Neuron (in vitro differentiated cells): ENCODE results near the gene G6PD.

Source experiments
- H2AFZ ChIP-seq: one replicate; pipeline ENCODE4 v1.6.1; 2013; ENCODE audit warnings: low read depth, mild to moderate bottlenecking, inconsistent platforms, low read length, moderate library complexity
- H3K27me3 ChIP-seq: one replicate; pipeline ENCODE4 v1.6.1; 2013; ENCODE audit warnings: low read length; ENCODE audit not compliant: insufficient read depth
- H3K36me3 ChIP-seq: one replicate; pipeline ENCODE4 v1.6.1; 2013; ENCODE audit warnings: low read length; ENCODE audit not compliant: insufficient read depth
- H3K4me1 ChIP-seq: one replicate; pipeline ENCODE4 v1.6.1; 2013; ENCODE audit warnings: low read length; ENCODE audit not compliant: insufficient read depth
- H3K4me3 ChIP-seq: 2 replicates; pipeline ENCODE4 v1.5.1; 2013; ENCODE audit warnings: mild to moderate bottlenecking, low read length, moderate library complexity
- H3K9me3 ChIP-seq: one replicate; pipeline ENCODE4 v1.6.1; 2013; ENCODE audit warnings: low read length

G6PD gene

DNA sequence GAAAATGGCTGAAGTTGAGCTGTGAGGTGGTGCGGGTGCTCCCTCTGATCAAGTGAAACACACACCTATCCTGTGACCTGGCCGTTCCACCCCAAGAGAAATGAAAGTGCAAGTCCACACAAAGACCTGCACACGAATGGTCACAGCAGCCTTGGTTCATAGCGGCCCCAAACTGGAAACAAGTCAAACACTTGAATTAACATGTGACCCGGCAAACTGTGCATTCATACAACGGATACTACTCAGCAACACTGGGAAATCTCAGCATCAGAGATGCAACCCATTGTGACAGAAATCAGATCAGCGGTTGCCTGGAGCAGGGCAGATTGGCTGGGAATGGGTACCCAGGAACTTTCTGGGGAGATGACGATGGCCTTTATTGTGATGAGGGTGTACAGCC lies 7.6 kb downstream of the G6PD start:
- peaks cover 2% of the 10 kb centered on the region for H3K27me3 ChIP-seq
- H3K36me3 ChIP-seq, result peaks cover 2% of the 10 kb centered on the region
- H3K4me1 ChIP-seq, result no peaks in the 10 kb centered on the region
- no peak overlapping the region for H3K4me3 ChIP-seq
- no peaks in the 10 kb centered on the region for H3K9me3 ChIP-seq
- H2AFZ ChIP-seq, result no peak overlapping the region

DNA sequence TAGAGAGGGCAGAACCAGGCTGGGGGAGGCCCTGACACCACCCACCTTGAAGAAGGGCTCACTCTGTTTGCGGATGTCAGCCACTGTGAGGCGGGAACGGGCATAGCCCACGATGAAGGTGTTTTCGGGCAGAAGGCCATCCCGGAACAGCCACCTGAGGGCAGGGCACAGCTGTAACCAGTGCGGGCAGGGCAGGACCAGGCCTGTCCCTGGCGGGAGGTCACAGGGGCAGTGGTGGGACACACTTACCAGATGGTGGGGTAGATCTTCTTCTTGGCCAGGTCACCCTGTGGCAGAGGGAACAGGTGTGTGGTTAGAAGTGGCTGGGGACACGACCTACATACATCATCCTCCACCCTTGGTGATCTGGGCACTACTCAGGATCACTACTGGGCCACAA lies 10.8 kb downstream of the G6PD start:
- no peaks in the 10 kb centered on the region for H3K9me3 ChIP-seq
- H3K4me3 ChIP-seq, result no peak overlapping the region
- peaks cover 17% of the 10 kb centered on the region for H3K36me3 ChIP-seq

DNA sequence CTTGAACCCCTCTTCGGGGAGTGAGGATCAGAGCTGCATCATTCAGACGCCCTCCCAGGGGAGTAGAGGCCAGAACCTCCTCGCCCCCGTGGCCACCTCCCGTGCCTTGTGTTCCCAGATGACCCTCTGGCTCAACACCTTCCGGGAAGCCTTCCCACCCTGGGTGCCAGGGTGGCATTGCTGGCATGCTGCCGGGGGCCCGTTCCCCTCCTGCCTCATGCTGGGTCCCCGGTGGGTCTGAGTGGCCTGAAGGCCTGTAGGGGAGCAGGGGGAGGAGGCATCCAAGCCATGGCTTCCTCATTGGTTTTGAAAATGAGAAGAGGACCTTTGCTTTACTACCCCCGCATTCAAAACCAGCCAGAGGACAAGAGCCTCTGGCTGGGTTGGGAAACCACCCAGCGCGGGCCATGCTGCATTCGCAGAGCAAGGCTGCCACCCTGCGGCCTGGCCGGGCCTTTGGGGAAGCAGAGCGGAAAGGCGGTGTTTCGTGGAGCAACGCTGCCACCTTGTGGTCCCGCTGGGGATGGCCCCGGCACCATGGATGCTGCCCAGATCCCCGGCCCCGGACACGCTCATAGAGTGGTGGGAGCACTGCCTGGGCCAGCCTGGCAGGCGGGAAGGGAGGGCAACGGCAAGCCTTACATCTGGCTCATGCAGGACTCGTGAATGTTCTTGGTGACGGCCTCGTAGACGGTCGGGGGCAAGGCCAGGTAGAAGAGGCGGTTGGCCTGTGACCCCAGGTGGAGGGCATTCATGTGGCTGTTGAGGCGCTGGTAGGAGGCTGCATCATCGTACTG lies 11.9 kb downstream of the G6PD start:
- Histone ChIP-seq H2AFZ (no peak overlapping the region), H3K36me3 (peaks cover 17% of the 10 kb centered on the region), H3K27me3 (no peaks in the 10 kb centered on the region), H3K9me3 (no peaks in the 10 kb centered on the region), H3K4me1 (no peaks in the 10 kb centered on the region), H3K4me3 (no peak overlapping the region)

More for the DNA sequence above, 10.8 kb downstream of the G6PD start:
- Histone ChIP-seq H3K4me1 (no peaks in the 10 kb centered on the region), H3K27me3 (peaks cover 2% of the 10 kb centered on the region), H2AFZ (no peak overlapping the region)

DNA sequence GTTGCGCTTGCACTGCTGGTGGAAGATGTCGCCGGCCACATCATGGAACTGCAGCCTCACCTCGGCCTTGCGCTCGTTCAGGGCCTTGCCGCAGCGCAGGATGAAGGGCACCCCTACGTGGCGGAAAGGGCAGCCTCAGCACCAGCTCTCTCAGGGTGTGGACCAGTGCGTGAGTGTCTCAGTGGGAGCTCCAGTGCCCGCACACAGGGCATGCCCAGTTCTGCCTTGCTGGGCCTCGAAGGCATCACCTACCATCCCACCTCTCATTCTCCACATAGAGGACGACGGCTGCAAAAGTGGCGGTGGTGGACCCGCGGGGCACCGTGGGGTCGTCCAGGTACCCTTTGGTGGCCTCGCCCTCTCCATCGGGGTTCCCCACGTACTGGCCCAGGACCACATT lies 14.0 kb downstream of the G6PD start:
- no peak overlapping the region for H2AFZ ChIP-seq
- H3K4me3 ChIP-seq, result no peak overlapping the region
- H3K9me3 ChIP-seq, result no peaks in the 10 kb centered on the region
- H3K4me1 ChIP-seq, result peaks cover under 1% of the 10 kb centered on the region
- peaks cover 17% of the 10 kb centered on the region for H3K36me3 ChIP-seq
- H3K27me3 ChIP-seq, result no peaks in the 10 kb centered on the region

DNA sequence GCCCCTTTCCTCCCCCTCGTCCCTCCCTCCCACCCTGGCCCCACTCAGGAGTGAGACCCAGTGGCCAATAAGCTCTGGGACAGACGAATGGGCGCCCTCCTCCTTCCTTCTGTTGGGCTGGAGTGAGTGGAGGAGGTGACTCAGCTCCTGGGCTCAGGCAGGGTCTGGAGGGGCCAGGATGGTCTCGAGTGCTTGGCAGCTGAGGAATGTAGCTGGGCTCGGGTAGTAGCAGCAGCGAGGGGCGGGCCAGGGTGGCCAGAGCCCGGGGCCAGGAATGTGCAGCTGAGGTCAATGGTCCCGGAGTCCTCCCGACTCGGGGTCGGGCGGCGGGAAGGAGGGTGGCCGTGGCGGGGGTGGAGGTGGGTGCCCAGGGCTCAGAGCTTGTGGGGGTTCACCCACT lies 15.0 kb downstream of the G6PD start:
- H3K9me3 ChIP-seq, result no peaks in the 10 kb centered on the region

DNA sequence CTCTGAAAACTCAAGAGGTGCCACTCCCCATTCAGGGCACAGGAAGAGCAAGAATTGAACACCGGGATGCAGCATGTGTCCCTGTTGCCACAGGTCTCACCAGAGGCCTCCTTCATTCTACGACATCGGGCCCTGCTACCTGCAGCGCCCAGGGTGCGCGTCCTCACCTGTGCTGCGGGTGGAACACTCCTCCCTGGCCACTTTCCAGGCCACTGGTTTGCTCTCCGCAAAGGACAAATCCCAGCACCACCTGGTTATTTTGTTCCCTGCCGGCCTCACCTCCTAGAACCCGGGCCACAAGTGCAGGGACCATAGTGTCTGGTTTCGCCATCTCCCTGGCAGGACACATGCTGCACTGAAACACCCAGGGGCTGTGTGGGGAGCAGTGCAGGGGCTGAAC lies 16.4 kb downstream of the G6PD start:
- Histone ChIP-seq H3K27me3 (no peaks in the 10 kb centered on the region), H2AFZ (no peak overlapping the region), H3K4me1 (peaks cover 10% of the 10 kb centered on the region), H3K4me3 (no peak overlapping the region), H3K36me3 (peaks cover 17% of the 10 kb centered on the region), H3K9me3 (no peaks in the 10 kb centered on the region)

More for the DNA sequence above, 15.0 kb downstream of the G6PD start:
- Histone ChIP-seq H2AFZ (no peak overlapping the region), H3K4me3 (no peak overlapping the region), H3K36me3 (peaks cover 17% of the 10 kb centered on the region), H3K27me3 (no peaks in the 10 kb centered on the region), H3K4me1 (peaks cover 10% of the 10 kb centered on the region)

DNA sequence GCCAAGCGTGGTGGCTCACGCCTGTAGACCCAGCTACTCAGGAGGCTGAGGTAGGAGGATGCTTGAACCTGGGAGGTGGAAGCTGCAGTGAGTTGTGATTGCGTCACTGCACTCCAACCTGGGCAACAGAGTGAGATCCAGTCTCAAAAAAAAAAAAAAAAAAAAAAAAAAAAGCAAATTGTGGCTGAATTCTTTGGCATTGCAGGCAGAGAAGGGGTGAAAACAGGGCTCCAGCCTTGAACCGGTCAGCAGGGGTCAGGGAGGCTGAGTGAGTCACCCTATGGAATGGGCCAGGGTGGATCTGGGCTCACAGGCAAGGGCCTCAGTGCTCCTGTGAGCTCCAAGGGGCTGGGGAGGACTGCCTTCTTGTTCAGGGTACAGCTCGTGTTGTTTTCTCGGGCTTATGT lies 17.4 kb downstream of the G6PD start:
- H3K4me3 ChIP-seq, result no peak overlapping the region
- H2AFZ ChIP-seq, result no peak overlapping the region
- H3K4me1 ChIP-seq, result peaks cover 10% of the 10 kb centered on the region
- H3K9me3 ChIP-seq, result no peaks in the 10 kb centered on the region
- peaks cover 16% of the 10 kb centered on the region for H3K36me3 ChIP-seq
- H3K27me3 ChIP-seq, result no peaks in the 10 kb centered on the region

DNA sequence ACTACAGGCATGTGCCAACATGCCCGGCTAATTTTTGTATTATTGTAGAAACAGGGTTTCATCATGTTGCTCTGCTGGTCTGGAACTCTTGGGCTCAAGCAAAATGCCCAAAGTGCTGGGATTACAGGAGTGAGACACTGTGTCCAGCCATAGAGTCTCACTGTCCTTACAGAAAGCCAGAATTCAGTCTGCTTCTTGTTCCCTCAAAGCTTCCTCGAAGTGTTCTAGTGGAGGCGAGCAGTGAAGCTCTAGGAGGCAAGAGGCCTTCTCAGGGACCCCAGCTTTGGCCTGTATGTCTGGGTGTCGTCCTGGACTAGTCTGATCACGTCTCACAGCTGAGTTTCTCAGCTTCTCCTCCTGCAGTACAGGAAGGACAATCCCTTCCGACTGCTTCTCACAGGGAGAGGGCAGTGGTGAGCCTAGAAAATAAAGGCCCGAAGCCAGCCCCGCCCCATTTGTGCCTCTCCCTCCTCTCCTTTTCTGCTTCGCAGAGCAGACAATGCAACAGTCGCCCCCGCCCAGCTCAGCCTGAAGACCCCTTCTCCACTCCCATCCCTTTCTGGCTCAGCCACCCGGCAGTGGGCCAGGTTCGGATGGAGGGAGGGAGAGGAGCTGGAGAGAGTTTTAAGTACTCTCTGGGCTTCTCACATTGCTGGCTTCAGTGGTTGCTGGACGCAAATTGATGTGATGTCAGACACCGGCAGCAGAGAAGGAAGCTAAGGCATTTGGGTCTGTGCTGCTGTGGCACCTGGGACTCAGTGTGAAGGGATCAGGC lies 19.6 kb downstream of the G6PD start:
- H3K4me1 ChIP-seq, result peaks cover 10% of the 10 kb centered on the region
- no peaks in the 10 kb centered on the region for H3K27me3 ChIP-seq
- H3K4me3 ChIP-seq, result peak overlapping the region; percentile 6

DNA sequence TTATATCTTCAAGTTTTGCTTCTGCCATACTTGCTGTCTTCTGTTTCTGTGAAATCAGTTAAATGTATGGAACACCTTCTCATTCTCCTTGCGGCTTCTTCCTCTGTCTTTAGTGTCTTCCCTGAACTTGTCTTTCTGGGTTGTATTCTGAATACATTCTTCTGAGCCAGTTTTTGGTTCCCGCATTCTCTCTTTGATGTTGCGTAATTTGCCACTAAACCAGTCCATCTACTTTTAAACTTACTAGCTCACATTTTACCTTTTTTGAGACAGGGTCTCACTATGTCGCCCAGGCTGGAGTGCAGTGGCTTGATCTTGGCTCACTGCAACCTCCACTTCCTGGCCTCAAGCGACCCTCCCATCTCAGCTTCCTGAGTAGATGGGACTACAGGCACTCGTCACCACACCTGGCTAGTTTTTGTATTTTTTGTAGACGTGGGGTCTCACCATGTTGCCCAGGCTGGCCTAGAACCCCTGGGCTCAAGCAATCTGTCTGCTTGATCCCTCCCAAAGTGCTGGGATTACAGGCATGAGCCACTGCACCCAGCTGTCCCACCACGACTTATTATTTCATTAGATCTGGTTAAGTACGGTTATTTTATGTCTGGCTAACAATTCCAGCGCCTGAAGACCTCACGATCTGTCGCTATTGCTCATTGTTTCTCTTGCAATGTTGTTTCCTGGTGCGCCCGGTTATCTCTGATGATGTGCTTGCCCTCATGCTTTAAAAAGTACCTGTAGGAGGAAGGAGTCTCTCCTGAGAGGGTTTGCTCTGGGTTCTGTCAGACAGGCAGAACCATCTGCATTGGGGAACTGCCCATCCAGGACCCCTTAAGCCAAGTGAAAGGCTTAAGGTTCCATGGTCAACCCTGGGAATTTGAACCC lies 20.8 kb downstream of the G6PD start:
- H3K4me3 ChIP-seq, result no peak overlapping the region

More for the DNA sequence above, 19.6 kb downstream of the G6PD start:
- Histone ChIP-seq H3K36me3 (peaks cover 2% of the 10 kb centered on the region), H2AFZ (no peak overlapping the region), H3K9me3 (no peaks in the 10 kb centered on the region)

DNA sequence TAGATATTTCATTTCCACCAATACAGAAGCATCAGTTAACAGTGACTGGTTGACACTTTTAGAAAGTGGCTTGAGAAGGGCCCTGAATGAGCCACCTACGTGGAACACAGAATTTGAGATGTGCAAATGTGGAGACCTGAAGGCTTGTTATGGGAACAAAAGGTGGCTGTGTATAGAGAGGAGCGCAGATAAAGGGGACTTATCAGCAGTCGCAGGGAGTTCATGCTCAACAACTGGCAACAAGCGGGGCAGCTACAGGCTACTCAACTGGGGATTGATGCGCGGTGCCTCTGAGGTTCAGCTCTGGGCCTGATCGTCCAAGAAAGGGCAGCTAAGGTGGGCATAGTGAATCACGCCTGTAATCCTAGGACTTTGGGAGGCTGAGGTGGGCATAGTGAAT lies 27.3 kb downstream of the G6PD start:
- Histone ChIP-seq H3K4me1 (peaks cover 15% of the 10 kb centered on the region), H3K9me3 (no peaks in the 10 kb centered on the region), H2AFZ (no peak overlapping the region), H3K36me3 (no peaks in the 10 kb centered on the region), H3K4me3 (no peak overlapping the region), H3K27me3 (no peaks in the 10 kb centered on the region)

More for the DNA sequence above, 20.8 kb downstream of the G6PD start:
- Histone ChIP-seq H3K4me1 (peaks cover 10% of the 10 kb centered on the region), H3K27me3 (no peaks in the 10 kb centered on the region), H2AFZ (no peak overlapping the region), H3K9me3 (no peaks in the 10 kb centered on the region), H3K36me3 (no peaks in the 10 kb centered on the region)

DNA sequence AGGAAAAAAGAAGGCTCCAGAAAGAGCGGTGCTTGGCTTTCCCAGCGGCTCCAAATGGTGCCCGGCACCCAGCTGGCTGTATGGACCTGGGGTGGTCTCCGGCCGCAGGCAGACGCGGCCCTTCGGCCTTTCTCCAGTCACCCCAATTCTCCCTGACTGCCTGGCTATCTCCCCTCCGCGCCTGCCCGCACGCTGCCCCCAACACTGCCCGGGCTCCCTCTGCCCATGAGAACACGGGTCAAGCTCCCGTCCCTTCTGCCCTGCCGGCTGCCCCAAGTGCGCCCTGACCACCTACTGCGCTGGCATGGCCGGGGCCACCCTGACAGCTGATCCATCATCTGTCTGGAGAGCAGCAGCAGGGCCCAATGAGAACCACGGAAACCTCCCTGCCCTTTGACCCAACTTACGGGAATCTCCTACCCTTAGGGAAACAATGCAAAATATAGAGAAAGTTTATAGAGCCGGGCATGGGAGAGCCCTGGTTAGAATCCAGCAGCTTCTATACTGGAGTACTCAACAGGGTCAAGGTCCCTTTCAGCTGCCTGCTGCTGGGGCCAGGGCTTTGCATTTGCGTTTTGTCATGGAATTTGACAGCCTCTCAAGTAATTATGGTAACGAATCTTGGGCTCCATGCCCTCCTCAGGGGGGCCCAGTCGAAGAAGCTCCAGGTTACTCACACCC lies 29.4 kb downstream of the G6PD start:
- no peaks in the 10 kb centered on the region for H3K36me3 ChIP-seq
- H3K4me1 ChIP-seq, result peaks cover 15% of the 10 kb centered on the region
- H2AFZ ChIP-seq, result no peak overlapping the region
- peak overlapping the region; percentile 51 for H3K4me3 ChIP-seq
- no peaks in the 10 kb centered on the region for H3K9me3 ChIP-seq
- no peaks in the 10 kb centered on the region for H3K27me3 ChIP-seq

DNA sequence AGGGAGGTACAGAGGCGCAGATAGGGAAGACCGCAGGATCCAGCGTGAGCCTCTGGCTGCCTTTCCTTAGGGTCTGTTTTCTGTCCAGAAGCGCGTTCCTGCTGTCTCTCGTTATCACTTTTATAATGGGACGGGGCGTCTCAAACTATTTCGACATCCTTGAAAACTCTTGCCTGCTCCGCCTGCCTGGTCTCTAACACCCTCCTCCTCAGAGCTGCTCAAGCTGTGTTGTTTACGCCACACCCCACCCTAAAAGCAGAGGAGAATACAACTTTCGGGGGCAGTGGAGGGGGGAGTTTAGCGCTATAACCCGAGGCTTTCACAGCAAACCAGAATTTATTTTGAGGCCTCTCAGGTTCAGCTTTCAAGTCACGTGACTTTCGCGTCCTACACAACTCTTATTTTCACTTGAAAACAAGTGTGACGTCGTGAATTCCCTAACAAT lies 30.0 kb downstream of the G6PD start:
- Histone ChIP-seq H3K4me3 (peak overlapping the region; percentile 51), H3K9me3 (no peaks in the 10 kb centered on the region), H2AFZ (peak overlapping the region; percentile 37), H3K27me3 (no peaks in the 10 kb centered on the region), H3K36me3 (no peaks in the 10 kb centered on the region), H3K4me1 (peaks cover 15% of the 10 kb centered on the region)
